SH-SY5Y (cell line): ENCODE data around the gene SYMPK.

Experiments used
- GATA2 ChIP-seq: IDR thresholded peaks from 2 replicates; pipeline ENCODE4 v1.6.1; 2011; ENCODE audit warnings: mild to moderate bottlenecking, low read depth, low read length
- GATA3 ChIP-seq: IDR thresholded peaks from 2 replicates; pipeline ENCODE4 v1.6.1; 2011; ENCODE audit warnings: low read depth, mild to moderate bottlenecking, low read length, moderate library complexity

DNA sequence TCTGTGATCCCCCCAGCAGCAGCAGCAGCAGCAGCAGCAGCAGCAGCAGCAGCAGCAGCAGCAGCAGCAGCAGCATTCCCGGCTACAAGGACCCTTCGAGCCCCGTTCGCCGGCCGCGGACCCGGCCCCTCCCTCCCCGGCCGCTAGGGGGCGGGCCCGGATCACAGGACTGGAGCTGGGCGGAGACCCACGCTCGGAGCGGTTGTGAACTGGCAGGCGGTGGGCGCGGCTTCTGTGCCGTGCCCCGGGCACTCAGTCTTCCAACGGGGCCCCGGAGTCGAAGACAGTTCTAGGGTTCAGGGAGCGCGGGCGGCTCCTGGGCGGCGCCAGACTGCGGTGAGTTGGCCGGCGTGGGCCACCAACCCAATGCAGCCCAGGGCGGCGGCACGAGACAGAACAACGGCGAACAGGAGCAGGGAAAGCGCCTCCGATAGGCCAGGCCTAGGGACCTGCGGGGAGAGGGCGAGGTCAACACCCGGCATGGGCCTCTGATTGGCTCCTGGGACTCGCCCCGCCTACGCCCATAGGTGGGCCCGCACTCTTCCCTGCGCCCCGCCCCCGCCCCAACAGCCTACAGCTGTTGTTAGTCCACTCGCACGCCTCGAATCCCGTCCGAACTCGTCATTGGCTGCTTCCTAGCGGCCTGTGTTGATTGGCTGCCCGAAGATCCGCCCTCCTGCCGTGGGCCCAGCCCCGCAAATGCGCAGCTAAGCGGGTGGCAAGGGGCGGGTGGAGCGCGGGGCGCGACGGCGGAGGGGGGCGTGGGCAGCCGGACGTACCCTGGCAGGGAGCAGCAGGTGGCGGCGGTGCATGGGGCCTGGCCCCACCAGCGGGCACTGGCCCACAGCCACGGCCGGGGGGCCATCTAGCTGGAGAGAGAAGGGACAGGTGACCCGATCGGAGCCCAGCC lies 92.5 kb downstream of the SYMPK start:
- no peak for TF ChIP-seq GATA2
- no peak for TF ChIP-seq GATA3
